WI38 (cell line): ENCODE results near the gene PCIF1.
A peak's percentile ranks its signal among the peaks of the same experiment; 100 is the strongest.

Source experiments
- H3K4me3 ChIP-seq: 2 replicates; pipeline ENCODE4 v1.5.1; 2011; ENCODE audit warnings: low read depth, mild to moderate bottlenecking, control low read depth, low read length
- CTCF ChIP-seq: IDR thresholded peaks from 2 replicates; pipeline ENCODE4 v1.5.1; 2012; ENCODE audit warnings: low read depth, mild to moderate bottlenecking, control low read depth, low read length

The PCIF1 gene

GRCh38 chr20:45933266-45934045 lies 1.0 kb upstream of the PCIF1 start:
- H3K4me3 ChIP-seq = peak overlapping the region; percentile 95
- no peak for TF ChIP-seq CTCF

GRCh38 chr20:45934046-45934585 lies 367 bp upstream of the PCIF1 start:
- peak overlapping the region; percentile 95 for H3K4me3 ChIP-seq
- TF ChIP-seq CTCF = no peak

- H3K4me3 ChIP-seq = peak overlapping the region; percentile 65
- no peak for TF ChIP-seq CTCF
These were observed 1.0 kb downstream of the PCIF1 start for GRCh38 chr20:45935416-45936046.

- no peak overlapping the region for H3K4me3 ChIP-seq
- no peak for TF ChIP-seq CTCF
These were observed 3.3 kb downstream of the PCIF1 start for GRCh38 chr20:45937765-45938164.

GRCh38 chr20:45938727-45939438 lies 4.4 kb downstream of the PCIF1 start:
- TF ChIP-seq CTCF = no peak

GRCh38 chr20:45940053-45940452 lies 5.6 kb downstream of the PCIF1 start:
- TF ChIP-seq CTCF = no peak
- H3K4me3 ChIP-seq = no peak overlapping the region

More at GRCh38 chr20:45938727-45939438, 4.4 kb downstream of the PCIF1 start:
- H3K4me3 ChIP-seq = no peak overlapping the region
